GM12873 (cell line): ENCODE measurements around the gene SCIN.

Experiments
- TF ChIP-seq, protein P1 (sequence below): IDR thresholded peaks from 2 replicates; pipeline ENCODE4 v1.5.1; 2012; ENCODE audit warnings: low read depth, mild to moderate bottlenecking, moderate library complexity, low read length, control low read depth; ENCODE audit not compliant: insufficient read depth; ENCODE audit errors: missing control alignments

SCIN gene

GRCh38 chr7:12572941-12573575, 2.5 kb downstream of the SCIN start:
- TF ChIP-seq, protein P1, sequence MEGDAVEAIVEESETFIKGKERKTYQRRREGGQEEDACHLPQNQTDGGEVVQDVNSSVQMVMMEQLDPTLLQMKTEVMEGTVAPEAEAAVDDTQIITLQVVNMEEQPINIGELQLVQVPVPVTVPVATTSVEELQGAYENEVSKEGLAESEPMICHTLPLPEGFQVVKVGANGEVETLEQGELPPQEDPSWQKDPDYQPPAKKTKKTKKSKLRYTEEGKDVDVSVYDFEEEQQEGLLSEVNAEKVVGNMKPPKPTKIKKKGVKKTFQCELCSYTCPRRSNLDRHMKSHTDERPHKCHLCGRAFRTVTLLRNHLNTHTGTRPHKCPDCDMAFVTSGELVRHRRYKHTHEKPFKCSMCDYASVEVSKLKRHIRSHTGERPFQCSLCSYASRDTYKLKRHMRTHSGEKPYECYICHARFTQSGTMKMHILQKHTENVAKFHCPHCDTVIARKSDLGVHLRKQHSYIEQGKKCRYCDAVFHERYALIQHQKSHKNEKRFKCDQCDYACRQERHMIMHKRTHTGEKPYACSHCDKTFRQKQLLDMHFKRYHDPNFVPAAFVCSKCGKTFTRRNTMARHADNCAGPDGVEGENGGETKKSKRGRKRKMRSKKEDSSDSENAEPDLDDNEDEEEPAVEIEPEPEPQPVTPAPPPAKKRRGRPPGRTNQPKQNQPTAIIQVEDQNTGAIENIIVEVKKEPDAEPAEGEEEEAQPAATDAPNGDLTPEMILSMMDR = no peak

DNA sequence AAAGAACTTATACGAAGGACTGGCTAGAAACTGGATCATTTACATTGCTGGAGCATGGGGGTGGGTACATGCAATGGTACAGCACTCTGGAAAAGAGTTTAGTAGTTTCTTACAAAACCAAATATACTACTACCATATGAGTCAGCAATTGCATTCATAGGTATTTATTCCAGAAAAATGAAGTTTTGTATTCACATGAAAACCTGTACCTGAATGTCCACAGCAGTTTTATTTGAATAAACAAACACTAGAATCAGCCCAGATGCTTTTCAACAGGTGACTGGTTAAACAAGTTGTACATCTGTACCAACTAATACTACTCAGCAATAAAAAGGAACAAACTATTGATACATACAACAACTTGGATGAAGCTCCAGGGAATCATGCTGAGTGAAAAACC, 3.4 kb downstream of the SCIN start:
- TF ChIP-seq, protein P1 = no peak

- TF ChIP-seq, protein P1 = no peak
Measured at GRCh38 chr7:12578930-12579640, 8.6 kb downstream of the SCIN start.

DNA sequence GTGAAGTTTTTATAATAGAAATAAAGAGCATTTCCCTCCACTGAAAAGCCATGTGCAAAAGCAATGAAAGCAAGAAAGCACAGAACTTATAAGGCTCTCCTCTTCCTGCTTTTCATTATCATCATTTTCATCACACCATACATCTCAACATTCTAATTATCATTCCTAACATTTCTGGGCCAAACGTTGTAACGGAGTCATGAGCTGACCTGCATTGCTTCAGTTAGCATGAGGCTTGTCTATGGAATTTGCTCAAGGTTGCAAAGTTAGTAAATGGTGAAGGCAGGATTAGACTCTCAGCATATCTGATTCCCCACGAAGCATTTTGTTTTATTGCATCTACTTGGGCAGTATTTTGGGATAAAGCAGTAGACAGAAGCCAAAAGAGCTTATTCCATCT, 11.4 kb downstream of the SCIN start:
- TF ChIP-seq, protein P1 = no peak

DNA sequence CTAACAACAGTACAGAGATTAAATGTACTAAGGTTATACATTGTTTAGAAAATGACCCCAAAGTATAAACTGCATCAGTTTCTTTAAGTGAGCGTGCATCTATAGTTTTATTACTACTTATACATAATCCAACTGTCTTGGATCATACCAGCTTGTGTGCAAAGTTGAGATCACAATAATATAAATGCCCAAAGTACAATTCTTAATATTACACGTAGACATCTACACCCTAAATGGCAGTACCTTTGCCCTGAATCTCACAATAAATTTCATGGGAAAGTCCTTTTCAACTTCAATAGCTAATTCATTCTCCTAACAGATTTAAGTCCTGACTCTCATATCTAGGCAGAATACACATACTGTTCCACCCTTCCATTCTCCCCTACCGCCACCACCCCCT, 11.8 kb downstream of the SCIN start:
- TF ChIP-seq, protein P1 = no peak

DNA sequence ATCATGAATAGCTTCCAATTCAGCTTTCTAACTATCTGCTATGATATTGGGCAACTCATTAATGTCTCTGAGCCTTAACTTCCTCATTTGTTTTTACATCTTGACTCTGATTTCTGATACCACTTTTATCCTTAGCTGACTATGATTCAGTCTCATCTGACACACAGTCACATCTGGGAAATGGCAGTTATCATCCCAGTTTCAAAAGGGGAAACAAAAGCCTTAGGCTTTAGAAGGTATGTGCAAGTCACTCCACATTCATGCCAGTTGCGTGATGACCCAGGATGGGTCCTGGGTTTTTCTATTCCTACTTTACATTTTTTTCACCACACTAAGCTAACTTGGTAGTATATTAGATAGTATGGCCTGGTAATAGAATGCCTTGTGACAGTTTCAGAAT, 12.7 kb downstream of the SCIN start:
- TF ChIP-seq, protein P1 = no peak

GRCh38 chr7:12583922-12584321, 13.4 kb downstream of the SCIN start:
- TF ChIP-seq, protein P1 = no peak
